GM21381 (cell line): ENCODE data around the gene BCL3.
"Not testable (repeated sequence)": the region's sequence is repeated elsewhere in the genome, so short reads cannot be mapped to it uniquely, and the experiment has no call there.

Experiments used
- ATAC-seq: cut with Tn5 transposase; IDR thresholded peaks from one replicate; pipeline ENCODE4 v1.9.1; 2021; ENCODE audit warnings: mild to moderate bottlenecking, moderate library complexity; ENCODE audit not compliant: unreplicated experiment

BCL3 gene

DNA sequence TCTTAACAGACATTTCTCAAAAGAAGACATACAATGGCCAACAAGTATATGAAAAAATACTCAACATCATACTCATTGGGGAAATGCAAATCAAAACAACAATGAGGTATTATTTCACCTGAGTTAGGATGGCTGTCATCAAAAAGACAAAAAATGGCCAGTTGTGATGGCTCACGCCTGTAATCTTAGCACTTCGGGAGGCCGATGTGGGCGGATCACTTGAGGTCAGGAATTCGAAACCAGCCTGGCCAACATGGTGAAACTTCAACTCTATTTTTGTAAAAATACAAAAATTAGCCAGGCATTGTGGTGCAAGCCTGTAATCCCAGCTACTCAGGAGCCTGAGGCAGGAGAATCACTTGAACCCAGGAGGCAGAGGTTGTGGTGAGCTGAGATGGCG, 27.6 kb upstream of the BCL3 start:
- no peak for ATAC-seq

DNA sequence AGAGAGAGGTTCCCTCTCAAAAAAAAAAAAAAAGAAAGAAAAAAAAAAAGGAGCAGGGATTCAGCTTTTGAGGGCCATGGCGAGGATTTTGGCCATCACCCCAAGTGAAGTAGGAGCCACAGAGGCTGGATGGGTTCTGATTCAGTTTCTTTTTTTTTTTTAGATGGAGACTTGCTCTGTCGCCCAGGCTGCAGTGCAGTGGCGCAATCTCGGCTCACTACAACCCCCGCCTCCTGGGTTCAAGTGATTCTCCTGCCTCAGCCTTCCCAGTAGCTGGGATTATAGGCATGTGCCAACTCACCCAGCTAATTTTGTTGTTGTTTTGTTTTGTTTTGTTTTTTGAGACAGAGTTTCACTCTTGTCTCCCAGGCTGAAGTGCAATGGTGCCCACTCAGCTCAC, 27.1 kb upstream of the BCL3 start:
- ATAC-seq: not testable (repeated sequence)

DNA sequence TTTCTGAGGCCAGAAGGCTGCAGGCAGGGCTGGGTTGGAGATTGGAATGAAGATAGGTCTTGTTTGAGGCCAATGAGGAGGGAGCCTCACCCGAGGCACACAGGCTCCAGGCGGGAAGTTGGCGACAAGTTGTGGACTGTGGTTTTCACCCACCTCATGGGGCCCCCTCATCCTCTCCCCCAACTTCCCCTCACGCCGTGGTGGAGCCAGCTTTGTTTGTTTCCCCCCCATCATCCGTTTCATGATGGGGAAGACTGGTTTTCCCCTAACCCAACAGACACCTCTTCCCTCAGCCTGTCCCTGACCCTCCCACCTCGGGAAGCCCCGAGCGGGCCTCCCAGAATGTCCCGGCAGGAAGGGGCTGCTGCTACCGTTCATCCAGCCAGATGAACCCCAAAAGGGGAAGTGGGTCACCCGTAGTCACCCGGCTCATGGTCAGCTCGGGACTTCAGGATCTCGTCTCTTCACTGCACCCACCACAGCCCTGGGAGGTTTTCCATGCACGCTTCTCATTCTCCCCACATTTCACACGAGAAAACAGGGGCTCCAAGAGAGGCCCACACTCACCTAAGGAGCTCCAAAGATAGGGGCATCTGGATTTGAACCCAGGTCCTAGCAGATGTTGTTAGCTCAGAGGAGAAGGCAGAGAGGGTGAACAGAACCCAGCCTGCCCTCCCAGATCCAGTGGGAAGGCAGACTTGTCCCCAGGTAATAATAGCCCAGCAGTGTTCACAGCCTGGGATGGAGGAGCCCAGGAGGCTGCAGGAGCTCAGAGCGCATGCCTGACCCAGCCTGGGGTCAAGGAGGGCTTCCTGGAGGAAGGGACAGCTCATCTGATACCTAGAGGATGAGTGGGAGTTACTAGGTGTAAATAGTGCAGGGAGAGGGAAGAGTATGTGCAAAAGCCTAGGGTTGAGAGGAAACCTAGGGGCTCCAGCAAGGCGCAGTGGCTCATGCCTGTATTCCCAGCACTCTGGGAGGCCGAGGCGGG, 26.1 kb upstream of the BCL3 start:
- no peak for ATAC-seq

DNA sequence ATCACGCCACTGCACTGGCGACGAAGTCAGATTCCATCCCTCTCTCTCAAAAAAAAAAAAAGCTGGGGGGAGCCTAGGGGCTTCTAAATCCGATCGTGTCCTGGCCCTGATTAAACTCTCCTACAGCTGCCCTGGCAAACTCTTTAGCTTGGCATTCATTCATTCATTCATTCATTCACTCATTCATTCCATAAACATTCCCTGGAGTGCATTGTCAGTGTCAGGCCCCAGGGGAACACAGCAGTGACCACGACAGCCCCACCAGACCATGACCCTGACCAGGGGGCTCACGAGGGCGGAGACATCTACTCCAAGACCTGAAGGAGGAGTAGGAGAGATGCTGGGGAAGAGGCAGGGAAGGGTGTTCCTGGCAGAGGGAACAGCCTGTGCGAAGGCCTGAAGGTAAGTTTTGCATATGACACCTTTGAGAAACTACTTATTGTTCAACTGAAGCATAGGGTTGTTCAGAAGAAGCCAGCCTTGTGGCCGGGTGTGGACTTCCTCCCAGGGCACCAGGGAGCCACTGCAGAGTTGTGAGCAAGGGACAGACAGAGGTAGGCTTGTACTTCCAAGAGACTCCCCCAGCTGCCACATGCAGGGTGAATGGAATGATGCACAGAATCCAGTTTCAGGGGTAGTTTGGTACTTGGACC, 25.1 kb upstream of the BCL3 start:
- ATAC-seq: no peak

DNA sequence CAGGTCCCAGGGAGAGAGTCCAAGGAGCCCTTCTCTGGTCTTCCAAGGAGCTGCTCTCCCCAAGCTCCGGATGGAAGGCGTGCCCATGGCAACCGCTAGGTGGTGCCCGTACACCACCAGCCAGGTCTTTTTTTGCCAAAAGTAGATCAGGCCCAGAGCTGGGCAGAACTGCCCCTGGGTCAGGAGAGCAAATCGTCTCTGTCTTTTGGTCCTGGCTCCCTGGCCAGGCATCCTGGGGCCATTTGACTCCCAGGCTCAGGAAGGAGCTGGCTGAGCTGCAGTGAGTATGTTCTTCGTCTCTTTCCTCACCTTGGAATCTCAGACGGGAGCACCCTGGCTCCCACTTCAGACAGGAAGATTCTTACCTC, 24.6 kb upstream of the BCL3 start:
- no peak for ATAC-seq

DNA sequence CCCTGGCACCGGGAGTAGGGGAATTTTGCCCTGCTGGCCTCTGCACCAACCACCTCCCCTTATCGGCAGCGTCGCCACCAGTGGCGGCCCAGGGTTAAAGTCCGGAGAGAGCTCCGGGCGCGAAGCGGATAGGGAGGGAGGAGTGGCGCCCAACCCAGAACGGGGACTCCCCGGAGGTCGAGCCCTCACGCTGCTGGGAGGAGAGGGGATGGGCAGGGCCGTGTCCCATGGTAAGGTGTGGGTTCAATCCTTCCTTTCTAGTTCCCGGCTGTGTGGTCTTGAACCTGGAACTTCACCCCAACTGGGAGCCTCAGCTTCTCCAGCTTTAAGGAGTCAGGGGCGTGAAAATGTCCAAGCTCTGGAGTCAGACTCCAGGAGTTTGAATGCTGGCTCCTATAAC, 23.3 kb upstream of the BCL3 start:
- no peak for ATAC-seq

DNA sequence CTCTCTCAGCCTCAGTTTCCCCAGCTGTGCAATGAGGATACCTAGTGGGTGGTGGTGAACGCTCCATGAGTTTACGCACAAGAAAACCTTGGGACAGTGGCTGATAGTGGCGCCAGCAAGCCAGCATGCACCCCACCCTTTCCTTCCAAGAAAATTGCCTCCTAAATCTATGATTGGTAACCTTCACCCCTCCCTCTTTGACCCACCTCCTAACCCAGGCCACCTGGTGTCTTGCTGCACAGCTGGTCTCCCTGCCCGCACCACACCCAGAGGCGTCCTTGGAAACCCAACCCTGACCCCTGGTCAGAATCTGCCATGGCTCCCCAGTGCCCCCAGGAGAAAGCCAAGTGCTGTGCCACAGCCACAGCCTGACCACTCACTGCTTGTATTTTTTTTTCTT, 22.8 kb upstream of the BCL3 start:
- no peak for ATAC-seq

DNA sequence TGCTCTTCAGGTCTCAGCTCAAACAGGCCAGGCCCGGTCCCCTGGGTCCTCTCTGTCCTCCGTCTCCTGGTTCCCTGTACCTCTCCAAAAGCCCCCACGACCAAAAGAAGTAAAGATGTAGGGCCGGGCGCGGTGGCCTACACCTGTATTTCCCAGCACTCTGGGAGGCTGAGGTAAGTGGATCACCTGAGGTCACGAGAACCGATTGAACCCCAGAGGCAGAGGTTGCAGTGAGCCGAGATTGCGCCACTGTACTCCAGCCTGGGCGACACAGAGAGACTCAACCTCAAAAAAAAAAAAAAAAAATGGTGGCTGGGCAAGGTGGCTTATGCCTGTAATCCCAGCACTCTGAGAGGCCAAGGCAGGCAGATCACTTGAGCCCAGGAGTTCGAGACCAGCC, 22.0 kb upstream of the BCL3 start:
- no peak for ATAC-seq

DNA sequence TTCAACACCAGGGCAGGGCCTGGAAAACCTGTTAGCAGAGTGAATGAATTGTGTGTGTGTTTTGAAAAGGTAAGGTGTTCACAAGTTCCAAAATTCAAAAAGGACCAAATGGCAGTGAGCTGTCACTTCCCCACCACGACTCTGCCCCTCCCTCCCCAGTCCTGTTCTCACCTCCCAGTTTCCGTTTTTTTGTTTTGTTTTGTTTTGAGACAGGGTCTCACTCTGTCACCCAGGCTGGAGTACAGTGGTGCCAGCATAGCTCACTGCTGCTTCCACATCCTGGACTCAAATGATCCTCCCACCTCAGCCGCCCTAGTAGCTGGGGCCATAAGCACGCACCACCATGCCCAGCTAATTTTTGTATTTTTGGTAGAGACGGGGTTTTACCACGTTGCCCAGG, 20.3 kb upstream of the BCL3 start:
- ATAC-seq: no peak

DNA sequence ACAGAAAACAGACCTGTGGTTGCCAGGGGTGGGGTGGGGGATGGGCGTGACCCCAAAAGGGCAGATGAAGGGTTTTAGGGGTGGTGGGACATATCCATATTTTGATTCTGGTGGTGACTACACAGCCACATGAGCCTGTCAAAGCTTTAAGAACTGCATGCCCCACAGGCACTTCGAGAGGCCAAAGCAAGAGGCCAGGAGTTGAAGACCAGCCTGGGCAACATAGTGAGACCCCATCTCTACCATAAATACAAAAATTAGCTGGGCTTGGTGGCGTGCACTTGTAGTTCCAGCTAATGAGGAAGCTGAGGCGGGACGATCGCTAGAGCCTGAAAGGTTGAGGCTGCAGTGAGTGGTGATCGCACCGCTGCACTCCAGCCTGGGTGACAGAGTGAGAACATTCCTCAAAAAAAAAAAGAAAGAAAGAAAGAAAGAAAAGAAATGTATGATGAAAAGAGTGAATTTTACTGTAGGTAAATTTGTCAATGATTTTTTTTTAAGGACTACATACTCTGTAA, 18.9 kb upstream of the BCL3 start:
- no peak for ATAC-seq

DNA sequence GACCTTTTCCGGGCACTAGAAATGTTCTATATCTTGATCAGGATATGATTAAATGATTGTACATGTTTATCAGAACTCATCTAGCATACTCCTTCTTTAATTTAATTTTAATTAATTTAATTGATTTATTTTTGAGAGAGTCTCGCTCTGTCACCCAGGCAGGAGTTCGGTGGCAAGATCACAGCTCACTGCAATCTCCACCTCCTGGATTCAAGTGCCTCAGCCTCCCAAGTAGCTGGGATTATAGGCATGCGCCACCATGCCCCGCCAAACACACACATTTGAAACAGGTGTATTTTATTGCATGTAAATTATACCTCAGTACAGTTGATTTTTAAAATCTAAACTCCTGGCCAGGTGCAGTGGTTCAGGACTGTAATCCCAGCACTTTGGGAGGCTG, 17.4 kb upstream of the BCL3 start:
- no peak for ATAC-seq

DNA sequence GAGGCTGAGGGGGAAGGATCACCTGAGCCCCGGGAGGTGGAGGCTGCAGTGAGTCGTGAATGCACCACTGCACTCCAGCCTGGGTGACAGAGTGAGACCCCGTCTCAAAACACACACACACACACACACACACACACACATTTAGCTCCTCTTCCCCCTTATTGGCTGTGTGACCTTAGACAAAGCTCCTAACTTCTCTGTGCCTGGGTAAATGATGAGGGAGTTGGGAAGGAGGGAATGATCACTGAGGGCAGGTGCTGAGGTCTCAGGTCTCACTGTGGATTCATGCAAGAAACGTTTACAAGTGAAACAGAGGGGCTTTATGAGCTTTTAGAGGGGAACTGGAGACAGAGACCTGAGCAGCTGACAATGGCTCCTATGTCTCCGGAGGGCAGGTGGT, 16.9 kb upstream of the BCL3 start:
- no peak for ATAC-seq

DNA sequence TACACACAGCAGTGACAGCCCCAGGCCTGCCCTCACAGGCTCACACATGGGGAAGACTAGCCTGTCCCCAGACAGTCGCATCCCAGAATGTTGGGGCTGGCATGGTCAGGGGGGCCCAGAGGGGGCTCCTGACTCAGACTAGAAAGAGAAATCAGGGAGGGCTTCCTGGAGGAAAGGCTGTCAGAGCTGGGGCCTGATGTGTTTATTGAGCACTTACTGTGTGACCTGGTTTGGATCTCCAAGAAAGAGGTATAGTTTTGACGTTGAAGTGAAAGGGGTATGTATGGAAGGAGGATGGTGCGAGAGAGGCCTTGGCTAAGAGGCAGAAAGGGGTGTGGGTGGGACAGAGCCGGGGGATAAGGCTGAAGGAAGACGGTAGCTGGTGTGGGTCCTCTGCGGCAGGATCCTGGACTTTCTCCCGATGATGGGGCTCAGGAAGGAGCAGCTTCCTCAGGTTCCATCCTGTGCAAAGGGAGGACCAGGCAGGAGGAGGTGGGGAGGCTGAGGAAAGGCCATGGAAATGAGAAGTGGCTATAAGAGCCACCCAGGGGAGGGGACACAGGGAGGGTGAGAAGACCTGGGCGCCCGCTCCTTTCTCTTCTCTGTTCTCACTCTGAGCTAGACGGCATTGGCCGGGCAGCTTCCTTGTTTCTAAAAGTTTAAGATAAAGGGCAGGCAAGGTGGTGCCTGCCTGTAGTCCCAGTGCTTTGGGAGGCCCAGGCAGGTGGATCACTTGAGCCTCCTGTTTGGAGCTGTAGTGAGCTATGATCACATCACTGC, 16.1 kb upstream of the BCL3 start:
- no peak for ATAC-seq

DNA sequence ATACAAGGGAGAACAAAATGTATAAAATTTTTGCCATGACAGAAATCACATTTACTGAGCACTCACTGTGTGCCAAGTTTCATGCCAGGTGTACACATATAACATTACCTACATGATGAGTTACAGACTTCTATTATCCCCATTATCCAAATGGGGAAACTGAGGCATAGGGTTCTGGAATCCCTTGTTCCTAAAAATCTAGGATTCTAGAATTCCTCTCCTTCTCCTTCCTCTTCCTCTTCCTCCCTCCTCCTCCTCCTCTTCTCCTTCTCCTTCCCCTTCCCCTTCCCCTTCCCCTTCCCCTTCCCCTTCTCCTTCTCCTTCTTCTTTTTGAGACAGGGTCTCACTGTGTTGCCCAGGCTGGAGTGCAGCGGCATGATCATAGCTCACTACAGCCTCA, 14.2 kb upstream of the BCL3 start:
- ATAC-seq: no peak

DNA sequence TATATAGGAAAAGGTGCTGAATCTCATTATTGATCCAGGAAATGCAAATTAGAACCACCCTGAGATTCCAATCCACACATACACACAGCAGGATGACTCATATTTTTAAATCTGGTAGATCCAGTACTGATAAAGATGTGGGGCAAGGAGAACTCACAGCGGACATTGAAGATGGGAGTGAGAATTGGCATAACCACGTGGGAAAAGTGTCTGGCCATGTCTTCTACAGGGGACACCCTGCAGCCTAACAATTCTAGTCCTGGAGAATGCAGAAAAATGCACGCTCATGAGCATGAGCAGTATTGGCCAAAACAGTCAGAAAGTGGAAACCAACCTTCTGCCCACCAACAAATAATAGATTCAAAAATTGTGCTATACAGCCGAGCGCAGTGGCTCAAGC, 13.5 kb upstream of the BCL3 start:
- no peak for ATAC-seq

DNA sequence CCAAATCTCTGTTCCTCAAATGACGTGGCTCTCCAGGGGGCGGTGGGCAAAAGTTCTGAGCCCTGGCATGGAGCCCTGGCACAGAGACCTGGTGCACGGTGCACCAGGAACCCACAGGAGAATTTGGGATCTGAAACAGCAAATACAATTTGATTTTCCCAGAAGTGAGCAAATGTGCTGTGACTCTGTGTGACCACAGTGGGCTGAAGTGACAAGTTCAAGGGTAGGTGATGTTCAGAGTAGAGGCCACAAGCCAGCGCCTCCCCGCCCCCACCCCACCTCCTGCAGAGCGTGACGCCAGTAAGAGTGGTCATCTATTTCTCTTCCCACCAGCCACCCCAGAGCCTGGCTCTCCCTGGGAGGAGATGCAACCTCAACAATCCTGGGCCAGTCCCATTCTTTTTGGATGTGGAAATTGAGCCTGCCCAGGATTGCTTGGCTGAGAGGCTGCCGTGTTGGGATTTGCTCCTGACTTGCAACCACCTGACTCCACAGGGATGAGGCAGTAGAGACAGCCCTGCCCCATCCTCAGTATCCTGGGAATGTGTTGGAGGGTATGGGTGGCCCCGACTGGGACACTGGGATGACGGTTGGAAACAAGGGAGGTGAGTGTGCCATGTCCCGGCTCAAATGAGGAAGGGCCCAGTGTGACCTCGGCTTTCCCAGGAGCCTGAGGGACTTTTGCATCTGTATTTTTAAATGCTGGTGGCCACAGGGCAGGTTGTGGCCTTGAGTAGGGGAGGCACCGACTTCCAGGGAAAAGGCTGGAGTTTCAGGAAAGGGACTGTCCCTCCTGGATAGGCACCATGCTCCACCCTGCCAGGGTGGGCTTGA, 11.1 kb upstream of the BCL3 start:
- ATAC-seq: no peak

DNA sequence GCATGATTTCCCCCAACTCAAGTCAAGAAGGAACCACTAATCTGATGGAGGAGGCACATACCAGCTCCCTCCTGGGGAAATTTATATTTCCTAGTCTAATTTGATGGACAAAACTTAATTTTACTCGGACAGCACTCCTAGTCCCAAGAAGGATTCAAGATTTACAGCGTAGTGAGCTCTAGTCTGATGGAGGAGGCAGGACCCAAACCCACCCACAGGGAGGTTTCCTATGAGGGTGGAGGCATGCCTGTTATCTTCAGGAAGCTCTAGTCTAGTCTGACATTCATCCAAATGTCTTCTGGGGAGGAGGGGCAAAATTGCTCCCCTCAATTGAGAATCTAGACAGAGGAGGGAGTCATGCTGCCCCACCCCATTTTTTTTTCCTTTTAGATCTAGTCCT, 10.4 kb upstream of the BCL3 start:
- no peak for ATAC-seq

DNA sequence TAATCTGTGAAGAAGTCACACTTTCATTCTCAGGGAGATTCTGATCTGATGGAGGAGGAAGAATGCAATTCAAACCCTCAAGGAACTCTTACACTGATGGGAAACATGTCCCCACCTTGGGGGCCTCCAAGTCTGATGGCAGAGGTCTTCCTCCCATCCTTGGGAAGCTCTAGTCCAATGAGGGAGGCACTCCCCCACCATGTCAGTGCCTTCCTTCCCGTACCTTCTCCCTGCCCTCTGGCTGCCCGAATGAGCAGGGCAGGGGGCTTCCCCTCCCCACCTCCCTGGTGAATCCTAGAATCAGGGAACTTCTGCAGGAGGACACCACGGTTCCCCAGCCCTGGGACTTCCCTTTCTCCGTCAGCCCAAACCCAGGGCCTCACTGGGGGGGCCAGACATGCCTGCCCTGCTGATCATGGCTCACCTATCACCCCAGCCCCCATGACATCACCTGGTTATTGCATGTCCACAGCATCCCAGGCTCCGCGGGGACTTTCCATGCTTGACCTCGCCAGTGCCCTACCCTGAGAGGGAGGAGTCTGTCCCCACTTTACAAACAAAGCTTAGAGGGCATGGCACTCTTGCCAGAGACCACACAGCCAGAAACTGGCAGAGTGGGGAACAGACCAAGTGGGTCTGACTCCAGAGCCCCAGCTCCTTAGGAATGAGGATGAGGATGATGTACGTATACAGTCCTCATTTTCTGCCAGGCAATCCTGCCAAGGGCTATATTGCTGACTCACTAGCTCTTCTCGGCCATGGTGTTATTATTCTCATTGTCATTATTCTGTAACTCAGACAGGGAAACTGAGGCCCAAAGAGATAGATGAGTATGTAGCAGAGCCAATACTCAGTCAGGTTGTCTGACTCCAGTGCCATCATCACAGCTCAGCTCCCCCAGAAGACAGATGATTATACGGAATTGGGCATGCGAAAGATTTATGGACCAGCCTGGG, 9.6 kb upstream of the BCL3 start:
- ATAC-seq: no peak

DNA sequence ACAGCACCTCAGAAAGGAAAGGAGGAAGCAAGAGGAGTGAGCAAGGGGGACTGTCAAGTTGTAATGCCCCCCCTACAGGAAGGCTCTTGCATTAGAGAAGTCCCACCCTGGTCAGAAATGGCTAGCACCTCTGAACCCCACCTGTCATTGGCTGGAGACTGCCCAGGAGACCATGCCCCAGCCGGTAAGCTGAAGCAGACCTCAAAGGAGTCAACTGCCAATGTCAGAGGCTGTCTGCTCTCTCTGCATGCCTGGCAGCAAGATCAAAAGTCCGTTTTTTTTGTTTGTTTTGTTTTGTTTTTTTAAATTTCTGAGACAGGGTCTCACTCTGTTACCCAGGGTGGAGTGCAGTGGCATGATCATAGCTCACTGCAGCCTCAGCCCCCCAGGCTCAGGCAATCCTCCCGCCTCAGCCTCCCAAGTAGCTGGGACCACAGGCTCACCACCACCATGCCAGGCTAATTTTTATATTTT, 8.1 kb upstream of the BCL3 start:
- no peak for ATAC-seq
